GM18519 (cell line): ENCODE results near the gene ATP8B4.
"Not testable (repeated sequence)": the region's sequence is repeated elsewhere in the genome, so short reads cannot be mapped to it uniquely, and the experiment has no call there.

Experiments used
- ATAC-seq: cut with Tn5 transposase; IDR thresholded peaks from one replicate; pipeline ENCODE4 v1.9.1; 2021; ENCODE audit warnings: mild to moderate bottlenecking, moderate library complexity; ENCODE audit not compliant: unreplicated experiment, low FRiP score

The ATP8B4 gene

GRCh38 chr15:49979705-49980382 lies 139.2 kb downstream of the ATP8B4 start:
- ATAC-seq = no peak

- no peak for ATAC-seq
These were observed 140.9 kb downstream of the ATP8B4 start for GRCh38 chr15:49978121-49978520.

GRCh38 chr15:49977306-49977705 lies 141.7 kb downstream of the ATP8B4 start:
- no peak for ATAC-seq

GRCh38 chr15:49964551-49964950 lies 154.5 kb downstream of the ATP8B4 start:
- no peak for ATAC-seq

GRCh38 chr15:49964061-49964460 lies 155.0 kb downstream of the ATP8B4 start:
- no peak for ATAC-seq

GRCh38 chr15:49963033-49963772 lies 155.8 kb downstream of the ATP8B4 start:
- ATAC-seq = not testable (repeated sequence)

- no peak for ATAC-seq
These were observed 156.9 kb downstream of the ATP8B4 start for GRCh38 chr15:49962044-49962602.

- no peak for ATAC-seq
These were observed 165.6 kb downstream of the ATP8B4 start for GRCh38 chr15:49953421-49953820.

GRCh38 chr15:49946681-49947080 lies 172.4 kb downstream of the ATP8B4 start:
- ATAC-seq = no peak

- no peak for ATAC-seq
These were observed 184.5 kb downstream of the ATP8B4 start for GRCh38 chr15:49934487-49934886.

- ATAC-seq = no peak
These were observed 191.7 kb downstream of the ATP8B4 start for GRCh38 chr15:49927189-49927861.

GRCh38 chr15:49926740-49927139 lies 192.3 kb downstream of the ATP8B4 start:
- no peak for ATAC-seq

- ATAC-seq = no peak
These were observed 195.4 kb downstream of the ATP8B4 start for GRCh38 chr15:49923671-49924070.

GRCh38 chr15:49919034-49919433 lies 200.0 kb downstream of the ATP8B4 start:
- ATAC-seq = no peak

GRCh38 chr15:49918121-49918520 lies 200.9 kb downstream of the ATP8B4 start:
- no peak for ATAC-seq

- ATAC-seq = no peak
These were observed 202.0 kb downstream of the ATP8B4 start for GRCh38 chr15:49916998-49917397.

GRCh38 chr15:49915822-49916221 lies 203.2 kb downstream of the ATP8B4 start:
- ATAC-seq = no peak

GRCh38 chr15:49908933-49909295 lies 210.1 kb downstream of the ATP8B4 start:
- no peak for ATAC-seq

GRCh38 chr15:49908236-49908932 lies 210.6 kb downstream of the ATP8B4 start:
- ATAC-seq = no peak

GRCh38 chr15:49906966-49907365 lies 212.1 kb downstream of the ATP8B4 start:
- ATAC-seq = no peak

- no peak for ATAC-seq
These were observed 213.8 kb downstream of the ATP8B4 start for GRCh38 chr15:49905221-49905620.
